Caco-2 (cell line): ENCODE data around the gene MLEC. TPM values are rescaled to one million over a fixed set of nuclear protein-coding genes. Genes with fewer than 3 reads are reported as not detected.

ENCODE experiments used
- BruUV-seq: library from RNA; stranded (reverse); fragments of 400-500 nt; replicated peaks from 2 replicates; lab custom pipeline; 2021; lab: Mats Ljungman, UMichigan
- CTCF ChIA-PET: fragments of 300-600 bp; sonication (Branson Sonifier 250); formaldehyde crosslinking; loops from one replicate; lab custom pipeline; 2022; ENCODE audit warnings: antibody characterized with exemption; lab: Charles Lee
- POLR2A ChIA-PET: fragments of 300-600 bp; sonication (Branson Sonifier 250); formaldehyde crosslinking; loops from one replicate; lab custom pipeline; 2022; ENCODE audit warnings: antibody characterized with exemption; lab: Charles Lee
- DNase-seq, 2 experiments: peaks; one replicate each; pipeline versions ENCODE4 v3.0.0 to v3.0.0-alpha.2; 2020 to 2022
- H3K27me3 ChIP-seq: replicated peaks from 2 replicates; pipeline ENCODE4 v1.6.0; 2011; ENCODE audit warnings: low read length; ENCODE audit not compliant: control insufficient read depth, insufficient read depth
- H3K36me3 ChIP-seq: 2 replicates; pipeline ENCODE4 v1.5.1; 2011; ENCODE audit warnings: low read length; ENCODE audit not compliant: control insufficient read depth, insufficient read depth
- H3K4me1 ChIP-seq: fragments of 250-450 bp; sonication (Bioruptor Pico); 2 replicates; pipeline ENCODE4 v1.5.1; 2020; ENCODE audit warnings: mild to moderate bottlenecking
- H3K4me3 ChIP-seq: 2 replicates; pipeline ENCODE4 v1.5.1; 2011; ENCODE audit warnings: low read depth, mild to moderate bottlenecking, control low read depth, low read length
- H3K9me3 ChIP-seq: fragments of 250-450 bp; sonication (Bioruptor Pico); 2 replicates; pipeline ENCODE4 v1.5.1; 2020; ENCODE audit warnings: mild to moderate bottlenecking, moderate library complexity
- H3K27ac Mint-ChIP-seq: one replicate; pipeline ENCODE4 v1.8.0; 2022; ENCODE audit warnings: mixed read lengths; ENCODE audit not compliant: unreplicated experiment
- H3K27me3 Mint-ChIP-seq: one replicate; pipeline ENCODE4 v1.8.0; 2022; ENCODE audit warnings: mixed read lengths; ENCODE audit not compliant: insufficient read depth, unreplicated experiment
- H3K36me3 Mint-ChIP-seq: one replicate; pipeline ENCODE4 v1.8.0; 2022; ENCODE audit warnings: mild to moderate bottlenecking, mixed read lengths; ENCODE audit not compliant: insufficient read depth, unreplicated experiment
- H3K4me1 Mint-ChIP-seq: one replicate; pipeline ENCODE4 v1.8.0; 2022; ENCODE audit warnings: low read depth, mixed read lengths; ENCODE audit not compliant: unreplicated experiment
- H3K4me3 Mint-ChIP-seq: one replicate; pipeline ENCODE4 v1.8.0; 2022; ENCODE audit warnings: mild to moderate bottlenecking, moderate library complexity, mixed read lengths; ENCODE audit not compliant: unreplicated experiment
- H3K9me3 Mint-ChIP-seq: one replicate; pipeline ENCODE4 v1.8.0; 2022; ENCODE audit warnings: mixed read lengths; ENCODE audit not compliant: unreplicated experiment
- CTCF ChIP-seq, 2 experiments: fragments of 200-600 bp in 1 of 2; IDR thresholded peaks; 1 replicate in 1 of 2; 2 replicates in 1 of 2; pipeline versions ENCODE4 v1.5.1 to v1.8.0; 2011 to 2022; ENCODE audit warnings: antibody characterized with exemption in 1 of 2, control low read depth in 1 of 2, inconsistent platforms in 1 of 2, low read depth in 1 of 2, low read length in 1 of 2, mild to moderate bottlenecking in 1 of 2, moderate library complexity in 1 of 2; ENCODE audit not compliant: insufficient read depth in 1 of 2, severe bottlenecking in 1 of 2, unreplicated experiment in 1 of 2
- intact Hi-C: fragments of 100-400 bp; cut with micrococcal nuclease; formaldehyde crosslinking; loops from one replicate; pipeline ENCODE4 v1.10.0; 2022; ENCODE audit not compliant: unreplicated experiment
- total RNA-seq: library from RNA; stranded (reverse); gene quantifications from 2 replicates; pipeline ENCODE4 v1.2.3, GENCODE V29; 2022

Gene MLEC
- total RNA-seq, 1 experiment from 2014 or later, result 150 TPM

GRCh38 chr12:120686151-120686689, 729 bp upstream of the MLEC start:
- POLR2A ChIA-PET, result no interaction called here
- TF ChIP-seq CTCF (IDR thresholded peaks at IDR 0.05; ENCODE audit: insufficient read depth in 1 of 2, low read depth in 1 of 2, low read length in 1 of 2, severe bottlenecking in 1 of 2, unreplicated experiment in 1 of 2), result no peak
- H3K36me3 Mint-ChIP-seq, result peaks cover 9% of the 10 kb centered on the region
- H3K4me1 Mint-ChIP-seq, result peaks cover 14% of the 10 kb centered on the region
- peak overlapping the region; percentile 85 for H3K27ac Mint-ChIP-seq
- intact Hi-C loops, result loop anchor here (2.0 to 5.0 kb wide), 2 partner anchors 39 to 105 kb away; partner anchors contain the start of gene POP5
- H3K27me3 ChIP-seq, result no peaks in the 10 kb centered on the region
- no peaks in the 10 kb centered on the region for H3K9me3 Mint-ChIP-seq
- no TSS peak for BruUV-seq
- CTCF ChIA-PET, result interaction anchor here (0.6 to 1.0 kb wide), 3 partner anchors 13 to 105 kb away, joined by 3 to 11 read pairs (median 3); partner anchors contain the start of gene POP5
- peak overlapping the region; percentile 79 for H3K4me3 Mint-ChIP-seq
- no peaks in the 10 kb centered on the region for H3K27me3 Mint-ChIP-seq
- H3K36me3 ChIP-seq, result no peaks in the 10 kb centered on the region
- H3K9me3 ChIP-seq, result no peaks in the 10 kb centered on the region
- peak; percentile 98 to 99 for DNase-seq
- peaks cover 23% of the 10 kb centered on the region for H3K4me1 ChIP-seq
- peak overlapping the region; percentile 90 for H3K4me3 ChIP-seq

GRCh38 chr12:120687578-120688289, 785 bp downstream of the MLEC start:
- no peaks in the 10 kb centered on the region for H3K9me3 Mint-ChIP-seq
- no TSS peak for BruUV-seq
- no peak for TF ChIP-seq CTCF (IDR thresholded peaks at IDR 0.05; ENCODE audit: insufficient read depth in 1 of 2, low read depth in 1 of 2, low read length in 1 of 2, severe bottlenecking in 1 of 2, unreplicated experiment in 1 of 2)
- peak in 1 of 2 experiments; percentile 48 for DNase-seq
- no peaks in the 10 kb centered on the region for H3K36me3 ChIP-seq
- H3K27me3 Mint-ChIP-seq, result no peaks in the 10 kb centered on the region
- H3K27me3 ChIP-seq, result no peaks in the 10 kb centered on the region
- peak overlapping the region; percentile 64 for H3K27ac Mint-ChIP-seq
- intact Hi-C loops, result loop anchor here (1.0 to 5.0 kb wide), 3 partner anchors 27 to 107 kb away; partner anchors contain the start of gene POP5
- H3K4me3 Mint-ChIP-seq, result peak overlapping the region; percentile 79
- ChIA-PET CTCF (interaction anchor here (0.9 to 1.0 kb wide), 2 partner anchors 39 to 191 kb away, joined by 3 to 5 read pairs; no protein-coding TSS in a partner anchor), POLR2A (no interaction called here)
- peak overlapping the region; percentile 90 for H3K4me3 ChIP-seq
- peaks cover 25% of the 10 kb centered on the region for H3K4me1 Mint-ChIP-seq
- peaks cover 15% of the 10 kb centered on the region for H3K36me3 Mint-ChIP-seq
- H3K9me3 ChIP-seq, result no peaks in the 10 kb centered on the region
- H3K4me1 ChIP-seq, result peaks cover 39% of the 10 kb centered on the region

GRCh38 chr12:120688527-120689071, 1.6 kb downstream of the MLEC start:
- H3K4me1 Mint-ChIP-seq, result peaks cover 32% of the 10 kb centered on the region
- H3K36me3 ChIP-seq, result no peaks in the 10 kb centered on the region
- peak overlapping the region; percentile 64 for H3K27ac Mint-ChIP-seq
- H3K9me3 Mint-ChIP-seq, result no peaks in the 10 kb centered on the region
- peak overlapping the region; percentile 90 for H3K4me3 ChIP-seq
- peak overlapping the region; percentile 79 for H3K4me3 Mint-ChIP-seq
- ChIA-PET POLR2A (no interaction called here), CTCF (interaction anchor here (0.9 kb wide), 1 partner anchor 40 kb away, joined by 5 read pairs; no protein-coding TSS in a partner anchor)
- peaks cover 42% of the 10 kb centered on the region for H3K4me1 ChIP-seq
- H3K27me3 ChIP-seq, result no peaks in the 10 kb centered on the region
- no peaks in the 10 kb centered on the region for H3K9me3 ChIP-seq
- no peak for TF ChIP-seq CTCF (IDR thresholded peaks at IDR 0.05; ENCODE audit: insufficient read depth in 1 of 2, low read depth in 1 of 2, low read length in 1 of 2, severe bottlenecking in 1 of 2, unreplicated experiment in 1 of 2)
- peak in 1 of 2 experiments; percentile 32 for DNase-seq
- H3K27me3 Mint-ChIP-seq, result no peaks in the 10 kb centered on the region
- no TSS peak for BruUV-seq
- peaks cover 22% of the 10 kb centered on the region for H3K36me3 Mint-ChIP-seq
- intact Hi-C loops, result loop anchor here (5.0 kb wide), 1 partner anchor 41 kb away; no protein-coding TSS in a partner anchor
